ENCODE measurements around the gene BMPR1A.
"Not testable (repeated sequence)": the region's sequence is repeated elsewhere in the genome, so short reads cannot be mapped to it uniquely, and the experiment has no call there.

BMPR1A gene

DNA sequence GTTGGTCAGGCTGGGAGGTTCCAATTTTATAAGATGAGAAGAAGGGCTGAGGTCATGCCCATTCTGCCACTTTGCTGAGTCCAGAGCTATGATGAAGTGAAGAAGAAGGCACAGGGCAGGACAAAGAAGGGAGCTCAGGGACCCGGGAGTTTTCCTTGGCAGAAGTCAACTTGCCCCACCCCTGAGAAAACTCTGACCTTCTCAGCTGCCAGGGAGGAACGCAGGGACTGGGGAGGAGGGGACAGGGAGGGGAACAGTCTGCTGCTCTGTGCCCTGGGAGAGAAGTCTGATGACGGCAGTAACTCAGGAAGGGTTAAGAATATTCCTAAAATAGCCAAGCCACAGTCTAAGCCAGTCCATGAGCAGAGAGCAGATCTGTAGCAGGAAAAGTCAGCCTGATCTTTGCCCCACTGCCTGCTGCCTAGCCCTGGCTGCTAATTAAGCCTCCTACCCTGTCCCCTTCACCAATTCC, 223.6 kb downstream of the BMPR1A start:
- DNase-seq (ENCODE audit: low read depth): no peak
- no peak for TF ChIP-seq CTCF (IDR thresholded peaks at IDR 0.05; ENCODE audit: low read depth, low read length, missing control alignments)
- H3K4me3 ChIP-seq (ENCODE audit: low read depth, low read length): no peak overlapping the region

DNA sequence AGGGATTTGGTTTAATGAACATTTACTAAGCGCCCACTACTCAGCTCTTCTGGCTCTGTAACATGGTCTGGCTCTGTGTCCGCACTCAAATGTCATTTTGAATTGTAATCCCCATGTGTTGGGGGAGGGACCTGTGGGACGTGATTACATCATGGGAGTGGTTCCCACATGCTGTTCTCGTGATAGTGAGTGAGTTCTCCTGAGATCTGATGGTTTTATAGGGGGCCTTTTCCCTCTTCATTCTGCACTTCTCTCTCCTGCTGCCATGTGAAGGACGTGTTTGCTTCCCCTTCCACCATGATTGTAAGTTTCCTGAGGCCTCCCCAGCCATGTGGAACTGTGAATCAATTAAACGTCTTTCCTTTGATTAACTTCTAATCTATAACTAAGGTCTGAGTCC, 224.6 kb downstream of the BMPR1A start:
- not testable (repeated sequence) for DNase-seq (ENCODE audit: low read depth)

DNA sequence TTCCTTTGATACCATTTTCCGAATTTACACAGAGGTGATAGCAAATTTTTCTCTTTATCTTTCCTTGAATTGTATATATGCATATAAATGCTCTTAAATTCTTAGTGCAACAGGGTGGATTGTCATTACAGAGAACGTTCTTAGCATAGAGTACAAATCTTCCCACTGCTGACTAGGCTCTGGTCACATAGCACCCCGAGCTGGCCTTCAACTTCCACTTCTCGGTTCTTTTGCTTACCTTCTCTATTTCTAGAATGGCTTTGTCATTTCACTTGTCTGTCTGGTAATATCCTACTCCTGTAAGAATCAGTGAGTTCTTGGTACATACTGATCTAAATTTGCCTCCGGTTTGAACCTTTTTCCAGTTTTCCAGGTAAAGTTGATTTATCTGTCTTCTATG, 225.3 kb downstream of the BMPR1A start:
- H3K4me3 ChIP-seq (ENCODE audit: low read depth, low read length): no peak overlapping the region
- no peak for TF ChIP-seq CTCF (IDR thresholded peaks at IDR 0.05; ENCODE audit: low read depth, low read length, missing control alignments)
- DNase-seq (ENCODE audit: low read depth): no peak

More for the DNA sequence above, 224.6 kb downstream of the BMPR1A start:
- H3K4me3 ChIP-seq (ENCODE audit: low read depth, low read length): not testable (repeated sequence)

Data from GM12864 (cell line).